ENCODE results near the gene CAP1. TPM values are rescaled to one million over a fixed set of nuclear protein-coding genes. Genes with fewer than 3 reads are reported as not detected.
"Not testable (repeated sequence)": the region's sequence is repeated elsewhere in the genome, so short reads cannot be mapped to it uniquely, and the experiment has no call there.

Gene CAP1
- polyA plus RNA-seq, 4 donors = 186 to 224 (median 191) TPM

DNA sequence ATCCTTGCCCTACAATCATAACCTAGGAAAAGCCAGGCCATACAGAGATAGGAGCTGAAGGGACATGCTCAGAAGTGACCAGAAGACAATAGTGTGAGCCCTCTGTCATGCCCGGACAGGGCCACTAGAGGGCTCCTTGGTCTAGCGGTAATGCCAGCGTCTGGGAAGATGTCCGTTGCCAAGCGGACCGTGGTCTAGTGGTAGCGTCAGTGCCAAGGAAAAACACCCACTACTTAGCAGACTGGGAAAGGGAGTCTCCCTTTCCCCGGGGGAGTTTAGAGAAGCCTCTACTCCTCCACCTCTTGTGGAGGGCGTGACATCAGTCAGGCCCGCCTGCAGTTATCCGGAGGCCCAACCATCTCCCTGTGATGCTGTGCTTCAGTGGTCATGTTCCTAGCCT, 44.2 kb downstream of the CAP1 start:
- not testable (repeated sequence) for H3K27me3 ChIP-seq (ENCODE audit: control insufficient read depth in 3 of 3, insufficient read depth in 3 of 3, low read length in 3 of 3); H3K4me3 ChIP-seq (ENCODE audit: low read depth in 1 of 3, low read length in 3 of 3); H3K4me1 ChIP-seq (ENCODE audit: control insufficient read depth in 3 of 3, insufficient read depth in 2 of 3, low read depth in 1 of 3, low read length in 2 of 3); FAIRE-seq; H3K9me3 ChIP-seq (ENCODE audit: control insufficient read depth in 2 of 2, insufficient read depth in 1 of 2, low read depth in 1 of 2, low read length in 1 of 2); H3K27ac ChIP-seq (ENCODE audit: low read depth in 1 of 3, low read length in 2 of 3)
- 28 to 36% (median 34%) methylated on average over 11 of the region's 11 CpGs for WGBS, 3 donors
- DNase-seq = peak; percentile 43 to 51
- peaks cover 0 to 43% (median 5%) of the 10 kb centered on the region in 3 donors for H3K36me3 ChIP-seq (ENCODE audit: control insufficient read depth in 3 of 3, insufficient read depth in 2 of 3, low read depth in 1 of 3, low read length in 3 of 3)

DNA sequence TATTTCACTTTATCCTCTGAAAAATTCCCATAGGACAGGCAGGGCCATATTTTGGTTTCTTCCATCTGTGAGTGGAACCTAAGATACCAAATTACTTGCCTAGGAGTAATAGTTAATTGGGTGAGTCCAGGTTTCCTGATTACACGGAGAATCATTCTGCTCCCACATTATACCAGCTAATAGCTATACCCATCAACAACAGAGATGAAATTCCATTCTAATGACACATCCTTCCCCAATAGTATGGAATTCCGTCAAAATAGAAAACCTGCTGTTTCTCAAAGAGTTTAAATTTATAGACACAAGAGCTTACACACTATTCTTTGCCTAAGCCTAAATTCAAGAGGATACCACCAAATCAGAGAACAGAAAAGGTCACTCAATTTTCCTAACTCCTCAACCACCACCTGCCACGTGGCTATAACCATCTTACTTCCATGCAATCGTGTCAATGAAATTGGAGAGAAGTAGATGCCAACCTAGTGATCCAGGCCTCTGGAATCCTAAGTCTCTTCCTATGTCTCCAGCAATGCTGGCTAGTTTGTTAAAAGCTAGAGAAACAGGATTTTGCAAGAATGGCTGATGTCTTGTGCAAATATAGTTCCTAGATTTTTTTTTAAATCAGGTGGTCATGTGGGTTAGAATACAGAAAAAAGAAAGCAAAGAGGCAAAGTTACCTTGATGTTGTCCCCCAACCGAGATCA, 50.3 kb downstream of the CAP1 start:
- DNase-seq (no peak), FAIRE-seq (no peak)
- WGBS, 3 donors = 88 to 93% (median 93%) methylated on average over 5 of the region's 5 CpGs
- Histone ChIP-seq H3K9me3 (ENCODE audit: control insufficient read depth in 2 of 2, insufficient read depth in 1 of 2, low read depth in 1 of 2, low read length in 1 of 2) (no peaks in the 10 kb centered on the region), H3K4me1 (ENCODE audit: control insufficient read depth in 3 of 3, insufficient read depth in 2 of 3, low read depth in 1 of 3, low read length in 2 of 3) (no peaks in the 10 kb centered on the region), H3K36me3 (ENCODE audit: control insufficient read depth in 3 of 3, insufficient read depth in 2 of 3, low read depth in 1 of 3, low read length in 3 of 3) (peaks cover 0 to 31% (median 5%) of the 10 kb centered on the region in 3 donors), H3K27ac (ENCODE audit: low read depth in 1 of 3, low read length in 2 of 3) (no peak overlapping the region), H3K4me3 (ENCODE audit: low read depth in 1 of 3, low read length in 3 of 3) (no peak overlapping the region), H3K27me3 (ENCODE audit: control insufficient read depth in 3 of 3, insufficient read depth in 3 of 3, low read length in 3 of 3) (no peaks in the 10 kb centered on the region)

DNA sequence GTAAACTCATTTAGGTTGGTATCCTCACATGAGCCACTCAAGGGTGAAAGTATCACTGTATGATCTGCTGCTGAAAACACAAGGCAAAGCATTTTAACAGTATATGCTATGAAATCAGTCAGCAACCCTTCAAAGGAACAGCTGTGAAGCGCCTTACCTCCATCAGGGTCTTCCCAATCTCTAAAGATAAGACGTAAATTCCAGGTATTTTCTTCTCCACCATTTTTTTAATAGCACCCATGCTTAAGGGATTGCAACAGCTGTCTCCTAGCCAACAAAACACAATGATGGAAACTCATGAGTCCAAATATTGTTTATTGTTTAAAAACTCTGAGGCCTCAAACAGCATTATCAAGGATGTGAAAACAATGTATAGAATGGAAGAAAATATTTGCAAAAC, 51.7 kb downstream of the CAP1 start:
- Histone ChIP-seq H3K36me3 (ENCODE audit: control insufficient read depth in 3 of 3, insufficient read depth in 2 of 3, low read depth in 1 of 3, low read length in 3 of 3) (peaks cover 0 to 21% (median 4%) of the 10 kb centered on the region in 3 donors), H3K4me1 (ENCODE audit: control insufficient read depth in 3 of 3, insufficient read depth in 2 of 3, low read depth in 1 of 3, low read length in 2 of 3) (peaks cover 0 to under 1% (median 0%) of the 10 kb centered on the region in 3 donors), H3K27ac (ENCODE audit: low read depth in 1 of 3, low read length in 2 of 3) (no peak overlapping the region), H3K9me3 (ENCODE audit: control insufficient read depth in 2 of 2, insufficient read depth in 1 of 2, low read depth in 1 of 2, low read length in 1 of 2) (no peaks in the 10 kb centered on the region), H3K4me3 (ENCODE audit: low read depth in 1 of 3, low read length in 3 of 3) (no peak overlapping the region), H3K27me3 (ENCODE audit: control insufficient read depth in 3 of 3, insufficient read depth in 3 of 3, low read length in 3 of 3) (no peaks in the 10 kb centered on the region)
- DNase-seq (no peak), FAIRE-seq (no peak)
- WGBS, 3 donors = 91 to 94% (median 94%) methylated on average over 2 of the region's 2 CpGs

DNA sequence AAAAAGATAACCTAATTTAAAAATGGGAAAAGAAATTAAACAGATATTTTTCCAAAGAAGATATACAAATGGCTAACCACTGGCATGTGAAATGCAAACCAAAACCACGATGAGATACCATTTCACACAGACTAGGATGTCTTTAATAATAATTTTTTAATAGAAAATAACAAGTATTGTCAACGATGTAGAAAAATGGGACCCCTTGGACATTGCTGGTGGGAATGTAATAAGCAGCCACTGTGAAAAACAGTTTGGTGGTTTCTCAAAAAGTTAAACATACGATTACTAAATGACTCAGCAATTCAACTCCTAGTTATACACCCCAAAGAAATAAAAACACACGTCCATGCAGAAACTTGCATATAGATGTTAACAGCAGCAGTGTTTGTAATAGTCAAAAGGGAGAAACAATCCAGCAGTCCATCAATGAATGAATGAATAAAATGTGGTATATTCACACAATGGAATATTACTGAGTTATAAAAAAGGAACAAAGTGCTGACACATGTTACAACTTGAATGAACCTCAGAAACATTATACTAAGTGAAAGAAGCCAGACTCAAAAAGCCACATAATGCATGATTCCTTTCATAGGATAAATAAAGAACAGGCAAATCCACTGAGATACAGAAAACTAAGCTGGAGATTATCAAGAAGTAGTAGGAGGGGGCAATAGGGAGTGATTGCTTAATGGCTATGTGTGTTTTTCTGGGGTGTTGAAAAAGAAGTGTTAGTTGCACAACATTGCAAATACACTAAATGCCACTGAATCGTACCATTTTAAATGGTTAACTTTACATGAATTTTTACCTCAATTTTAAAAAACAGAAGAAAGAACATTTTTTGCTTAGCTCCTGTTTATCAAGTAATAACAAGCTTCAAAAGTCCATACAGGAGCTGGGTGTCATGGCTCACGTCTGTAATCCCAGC, 52.4 kb downstream of the CAP1 start:
- H3K4me3 ChIP-seq (ENCODE audit: low read depth in 1 of 3, low read length in 3 of 3) = no peak overlapping the region
- no peak for FAIRE-seq
- 68 to 74% (median 69%) methylated on average over 6 of the region's 6 CpGs for WGBS, 3 donors

DNA sequence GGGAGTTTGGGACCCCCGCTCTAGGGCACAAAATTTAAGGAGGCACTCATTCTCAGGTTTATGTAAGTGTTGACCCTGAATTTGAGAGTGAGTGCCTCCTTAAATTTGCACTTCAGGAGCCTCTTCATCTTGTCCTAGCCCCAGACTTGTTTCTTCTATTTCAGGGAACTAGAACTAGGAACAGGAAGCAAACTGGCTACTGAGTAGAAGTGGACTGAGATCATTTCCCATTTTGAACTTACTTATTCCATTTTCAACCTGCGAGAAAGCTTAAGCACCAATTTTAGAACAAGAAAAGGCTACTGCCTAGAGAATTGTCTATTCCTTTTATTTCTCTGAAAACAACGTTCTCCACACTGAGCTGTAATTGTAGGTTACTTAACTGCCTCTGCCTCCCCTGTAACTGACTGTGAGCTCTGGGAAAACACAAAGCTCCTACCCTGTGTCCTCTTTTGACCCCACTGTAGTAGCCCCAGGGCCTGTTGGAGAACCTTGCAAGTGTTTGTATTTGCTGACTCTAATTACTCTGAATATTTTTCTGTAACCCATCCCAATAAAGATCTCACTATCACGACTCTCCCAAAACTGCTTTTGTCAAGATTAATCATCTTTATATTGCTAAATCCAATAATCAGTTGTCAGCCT, 54.1 kb downstream of the CAP1 start:
- Histone ChIP-seq H3K4me3 (ENCODE audit: low read depth in 1 of 3, low read length in 3 of 3) (no peak overlapping the region), H3K4me1 (ENCODE audit: control insufficient read depth in 3 of 3, insufficient read depth in 2 of 3, low read depth in 1 of 3, low read length in 2 of 3) (peaks cover 0 to 4% (median 0%) of the 10 kb centered on the region in 3 donors), H3K27me3 (ENCODE audit: control insufficient read depth in 3 of 3, insufficient read depth in 3 of 3, low read length in 3 of 3) (peaks cover 0 to 5% (median 0%) of the 10 kb centered on the region in 3 donors), H3K9me3 (ENCODE audit: control insufficient read depth in 2 of 2, insufficient read depth in 1 of 2, low read depth in 1 of 2, low read length in 1 of 2) (no peaks in the 10 kb centered on the region), H3K36me3 (ENCODE audit: control insufficient read depth in 3 of 3, insufficient read depth in 2 of 3, low read depth in 1 of 3, low read length in 3 of 3) (peaks cover 0 to 8% (median 0%) of the 10 kb centered on the region in 3 donors), H3K27ac (ENCODE audit: low read depth in 1 of 3, low read length in 2 of 3) (no peak overlapping the region)
- FAIRE-seq (no peak), DNase-seq (no peak)
- 68 to 74% (median 72%) methylated on average over 4 of the region's 4 CpGs for WGBS, 3 donors

More for the DNA sequence above, 52.4 kb downstream of the CAP1 start:
- no peak overlapping the region for H3K27ac ChIP-seq (ENCODE audit: low read depth in 1 of 3, low read length in 2 of 3)
- no peaks in the 10 kb centered on the region for H3K9me3 ChIP-seq (ENCODE audit: control insufficient read depth in 2 of 2, insufficient read depth in 1 of 2, low read depth in 1 of 2, low read length in 1 of 2)
- H3K36me3 ChIP-seq (ENCODE audit: control insufficient read depth in 3 of 3, insufficient read depth in 2 of 3, low read depth in 1 of 3, low read length in 3 of 3) = peaks cover 0 to 18% (median 4%) of the 10 kb centered on the region in 3 donors
- H3K4me1 ChIP-seq (ENCODE audit: control insufficient read depth in 3 of 3, insufficient read depth in 2 of 3, low read depth in 1 of 3, low read length in 2 of 3) = peaks cover 0 to 4% (median 0%) of the 10 kb centered on the region in 3 donors
- peaks cover 0 to 3% (median 0%) of the 10 kb centered on the region in 3 donors for H3K27me3 ChIP-seq (ENCODE audit: control insufficient read depth in 3 of 3, insufficient read depth in 3 of 3, low read length in 3 of 3)
- no peak for DNase-seq

DNA sequence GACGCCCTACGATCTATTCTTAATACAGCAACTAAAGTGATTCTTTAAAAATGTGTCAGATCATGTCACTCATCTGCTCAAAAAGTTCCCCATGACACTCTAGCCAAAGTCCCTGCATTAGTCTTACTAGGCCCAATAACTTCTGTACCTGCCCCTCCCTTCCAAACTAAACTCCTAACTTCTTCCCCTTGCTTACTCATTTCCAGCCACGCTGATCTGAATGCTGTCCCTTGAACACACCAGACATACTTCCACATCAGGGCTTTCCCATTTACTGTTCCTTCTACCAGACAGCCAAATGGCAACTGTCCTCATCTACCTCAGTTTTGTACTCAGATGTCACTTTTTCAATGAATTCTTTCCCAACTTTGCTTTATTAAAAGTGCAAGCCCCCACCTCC, 55.3 kb downstream of the CAP1 start:
- H3K9me3 ChIP-seq (ENCODE audit: control insufficient read depth in 2 of 2, insufficient read depth in 1 of 2, low read depth in 1 of 2, low read length in 1 of 2) = no peaks in the 10 kb centered on the region
- no peak overlapping the region for H3K27ac ChIP-seq (ENCODE audit: low read depth in 1 of 3, low read length in 2 of 3)
- H3K4me1 ChIP-seq (ENCODE audit: control insufficient read depth in 3 of 3, insufficient read depth in 2 of 3, low read depth in 1 of 3, low read length in 2 of 3) = peaks cover 0 to 4% (median 0%) of the 10 kb centered on the region in 3 donors
- FAIRE-seq (no peak), DNase-seq (no peak)
- no peak overlapping the region for H3K4me3 ChIP-seq (ENCODE audit: low read depth in 1 of 3, low read length in 3 of 3)
- peaks cover 0 to 4% (median 0%) of the 10 kb centered on the region in 3 donors for H3K36me3 ChIP-seq (ENCODE audit: control insufficient read depth in 3 of 3, insufficient read depth in 2 of 3, low read depth in 1 of 3, low read length in 3 of 3)
- 87 to 96% (median 92%) methylated on average over 3 of the region's 3 CpGs for WGBS, 3 donors
- peaks cover 0 to 5% (median 0%) of the 10 kb centered on the region in 3 donors for H3K27me3 ChIP-seq (ENCODE audit: control insufficient read depth in 3 of 3, insufficient read depth in 3 of 3, low read length in 3 of 3)

DNA sequence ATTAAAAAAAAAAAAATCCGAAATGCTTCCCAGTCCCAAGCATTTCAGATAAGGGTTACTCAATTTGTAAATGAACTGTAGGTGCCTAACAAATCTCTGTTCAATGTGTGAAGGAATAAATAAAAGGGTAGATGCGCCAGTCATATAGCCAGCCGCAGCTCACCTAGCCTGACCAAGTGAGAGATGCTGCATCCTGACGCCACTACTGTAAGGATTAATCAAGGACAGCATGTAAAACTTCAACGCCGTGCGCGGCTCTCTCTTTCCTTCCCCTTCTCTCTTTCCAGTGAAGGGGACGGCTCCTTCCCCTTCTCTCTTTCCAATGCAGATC, 56.1 kb downstream of the CAP1 start:
- Histone ChIP-seq H3K4me1 (ENCODE audit: control insufficient read depth in 3 of 3, insufficient read depth in 2 of 3, low read depth in 1 of 3, low read length in 2 of 3) (peaks cover 0 to 4% (median 0%) of the 10 kb centered on the region in 3 donors), H3K9me3 (ENCODE audit: control insufficient read depth in 2 of 2, insufficient read depth in 1 of 2, low read depth in 1 of 2, low read length in 1 of 2) (no peaks in the 10 kb centered on the region), H3K27ac (ENCODE audit: low read depth in 1 of 3, low read length in 2 of 3) (peak overlapping the region in 1 of 3 donors; percentile 62), H3K36me3 (ENCODE audit: control insufficient read depth in 3 of 3, insufficient read depth in 2 of 3, low read depth in 1 of 3, low read length in 3 of 3) (no peaks in the 10 kb centered on the region), H3K27me3 (ENCODE audit: control insufficient read depth in 3 of 3, insufficient read depth in 3 of 3, low read length in 3 of 3) (peaks cover 0 to 5% (median 0%) of the 10 kb centered on the region in 3 donors), H3K4me3 (ENCODE audit: low read depth in 1 of 3, low read length in 3 of 3) (peak overlapping the region; percentile 62 to 83 (median 63))
- FAIRE-seq (no peak), DNase-seq (no peak)
- 5 to 9% (median 8%) methylated on average over 9 of the region's 9 CpGs for WGBS, 3 donors
